Measurements from ENCODE around the gene PRAME.
"Not testable (repeated sequence)": the region's sequence is repeated elsewhere in the genome, so short reads cannot be mapped to it uniquely, and the experiment has no call there.

PRAME gene

DNA sequence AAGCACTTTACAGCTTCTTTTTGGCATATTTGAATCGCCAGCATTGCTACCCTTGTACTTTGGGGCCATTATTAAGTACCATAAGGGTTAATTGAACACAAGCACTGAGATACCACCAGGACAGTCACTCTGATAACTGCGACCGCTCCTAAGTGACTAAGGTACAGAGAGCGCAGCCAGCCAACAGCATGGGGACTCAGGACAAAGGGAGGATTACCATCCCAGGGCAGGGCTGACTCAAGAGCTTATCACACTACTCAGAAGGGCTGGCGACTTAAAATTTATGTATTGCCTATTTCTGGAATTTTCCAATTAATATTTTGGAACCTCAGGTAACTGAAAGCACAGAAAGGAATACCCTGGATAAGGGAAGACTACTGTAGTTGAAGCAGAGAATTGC is 39.5 kb downstream of the PRAME start:
- H3K4me3 ChIP-seq (replicated peaks; ENCODE audit: low read depth, low read length), result no peak overlapping the region
- no peak for DNase-seq (ENCODE audit: extremely low read depth, insufficient read length)

GRCh38 chr22:22516992-22517391 is 42.1 kb downstream of the PRAME start:
- no peak for DNase-seq (ENCODE audit: extremely low read depth, insufficient read length)
- no peak overlapping the region for H3K4me3 ChIP-seq (replicated peaks; ENCODE audit: low read depth, low read length)
- H3K36me3 ChIP-seq (ENCODE audit: control insufficient read depth, insufficient read depth, low read length), result no peaks in the 10 kb centered on the region
- H3K27me3 ChIP-seq (replicated peaks; ENCODE audit: control insufficient read depth, insufficient read depth, low read length), result no peaks in the 10 kb centered on the region
- TF ChIP-seq, protein P1, sequence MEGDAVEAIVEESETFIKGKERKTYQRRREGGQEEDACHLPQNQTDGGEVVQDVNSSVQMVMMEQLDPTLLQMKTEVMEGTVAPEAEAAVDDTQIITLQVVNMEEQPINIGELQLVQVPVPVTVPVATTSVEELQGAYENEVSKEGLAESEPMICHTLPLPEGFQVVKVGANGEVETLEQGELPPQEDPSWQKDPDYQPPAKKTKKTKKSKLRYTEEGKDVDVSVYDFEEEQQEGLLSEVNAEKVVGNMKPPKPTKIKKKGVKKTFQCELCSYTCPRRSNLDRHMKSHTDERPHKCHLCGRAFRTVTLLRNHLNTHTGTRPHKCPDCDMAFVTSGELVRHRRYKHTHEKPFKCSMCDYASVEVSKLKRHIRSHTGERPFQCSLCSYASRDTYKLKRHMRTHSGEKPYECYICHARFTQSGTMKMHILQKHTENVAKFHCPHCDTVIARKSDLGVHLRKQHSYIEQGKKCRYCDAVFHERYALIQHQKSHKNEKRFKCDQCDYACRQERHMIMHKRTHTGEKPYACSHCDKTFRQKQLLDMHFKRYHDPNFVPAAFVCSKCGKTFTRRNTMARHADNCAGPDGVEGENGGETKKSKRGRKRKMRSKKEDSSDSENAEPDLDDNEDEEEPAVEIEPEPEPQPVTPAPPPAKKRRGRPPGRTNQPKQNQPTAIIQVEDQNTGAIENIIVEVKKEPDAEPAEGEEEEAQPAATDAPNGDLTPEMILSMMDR (IDR thresholded peaks at IDR 0.05; ENCODE audit: insufficient read depth, low read length, poor library complexity, severe bottlenecking), result no peak

More for the DNA sequence above, 39.5 kb downstream of the PRAME start:
- no peaks in the 10 kb centered on the region for H3K27me3 ChIP-seq (replicated peaks; ENCODE audit: control insufficient read depth, insufficient read depth, low read length)
- no peaks in the 10 kb centered on the region for H3K36me3 ChIP-seq (ENCODE audit: control insufficient read depth, insufficient read depth, low read length)
- TF ChIP-seq, protein P1 (IDR thresholded peaks at IDR 0.05; ENCODE audit: insufficient read depth, low read length, poor library complexity, severe bottlenecking), result no peak

GRCh38 chr22:22515890-22516289 is 43.2 kb downstream of the PRAME start:
- no peaks in the 10 kb centered on the region for H3K36me3 ChIP-seq (ENCODE audit: control insufficient read depth, insufficient read depth, low read length)
- no peaks in the 10 kb centered on the region for H3K27me3 ChIP-seq (replicated peaks; ENCODE audit: control insufficient read depth, insufficient read depth, low read length)
- H3K4me3 ChIP-seq (replicated peaks; ENCODE audit: low read depth, low read length), result no peak overlapping the region
- DNase-seq (ENCODE audit: extremely low read depth, insufficient read length), result no peak
- TF ChIP-seq, protein P1 (IDR thresholded peaks at IDR 0.05; ENCODE audit: insufficient read depth, low read length, poor library complexity, severe bottlenecking), result no peak

GRCh38 chr22:22514431-22514830 is 44.6 kb downstream of the PRAME start:
- H3K27me3 ChIP-seq (replicated peaks; ENCODE audit: control insufficient read depth, insufficient read depth, low read length); DNase-seq (ENCODE audit: extremely low read depth, insufficient read length); H3K36me3 ChIP-seq (ENCODE audit: control insufficient read depth, insufficient read depth, low read length): not testable (repeated sequence)

DNA sequence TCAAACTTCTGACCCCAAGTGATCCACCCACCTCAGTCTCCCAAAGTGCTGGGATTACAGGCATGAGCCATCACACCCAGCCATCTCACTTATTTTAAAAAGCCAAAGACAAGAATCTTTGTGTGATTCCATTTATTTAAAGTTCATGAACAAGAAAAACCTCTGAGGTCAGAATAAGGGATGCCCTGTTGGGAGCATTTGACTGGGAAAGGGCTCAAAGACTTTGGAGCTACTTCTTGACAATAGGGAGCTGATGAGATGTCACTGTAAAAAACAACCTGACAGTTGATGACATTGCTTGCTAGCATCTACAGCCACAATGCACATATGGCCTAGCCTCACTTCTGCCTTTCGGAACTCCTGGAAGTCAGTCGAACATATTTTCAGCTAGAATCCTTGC is 45.4 kb downstream of the PRAME start:
- H3K36me3 ChIP-seq (ENCODE audit: control insufficient read depth, insufficient read depth, low read length), result no peaks in the 10 kb centered on the region
- DNase-seq (ENCODE audit: extremely low read depth, insufficient read length), result no peak
- H3K4me3 ChIP-seq (replicated peaks; ENCODE audit: low read depth, low read length), result no peak overlapping the region
- TF ChIP-seq, protein P1 (IDR thresholded peaks at IDR 0.05; ENCODE audit: insufficient read depth, low read length, poor library complexity, severe bottlenecking), result no peak
- H3K27me3 ChIP-seq (replicated peaks; ENCODE audit: control insufficient read depth, insufficient read depth, low read length), result no peaks in the 10 kb centered on the region

More at GRCh38 chr22:22514431-22514830, 44.6 kb downstream of the PRAME start:
- not testable (repeated sequence) for H3K4me3 ChIP-seq (replicated peaks; ENCODE audit: low read depth, low read length)

GRCh38 chr22:22512951-22513350 is 46.1 kb downstream of the PRAME start:
- H3K4me3 ChIP-seq (replicated peaks; ENCODE audit: low read depth, low read length), result no peak overlapping the region
- H3K27me3 ChIP-seq (replicated peaks; ENCODE audit: control insufficient read depth, insufficient read depth, low read length), result no peaks in the 10 kb centered on the region
- TF ChIP-seq, protein P1 (IDR thresholded peaks at IDR 0.05; ENCODE audit: insufficient read depth, low read length, poor library complexity, severe bottlenecking), result no peak
- no peaks in the 10 kb centered on the region for H3K36me3 ChIP-seq (ENCODE audit: control insufficient read depth, insufficient read depth, low read length)
- no peak for DNase-seq (ENCODE audit: extremely low read depth, insufficient read length)

- DNase-seq (ENCODE audit: extremely low read depth, insufficient read length); H3K36me3 ChIP-seq (ENCODE audit: control insufficient read depth, insufficient read depth, low read length); H3K27me3 ChIP-seq (replicated peaks; ENCODE audit: control insufficient read depth, insufficient read depth, low read length); H3K4me3 ChIP-seq (replicated peaks; ENCODE audit: low read depth, low read length): not testable (repeated sequence)
Measured at GRCh38 chr22:22510833-22511232, 48.2 kb downstream of the PRAME start.

DNA sequence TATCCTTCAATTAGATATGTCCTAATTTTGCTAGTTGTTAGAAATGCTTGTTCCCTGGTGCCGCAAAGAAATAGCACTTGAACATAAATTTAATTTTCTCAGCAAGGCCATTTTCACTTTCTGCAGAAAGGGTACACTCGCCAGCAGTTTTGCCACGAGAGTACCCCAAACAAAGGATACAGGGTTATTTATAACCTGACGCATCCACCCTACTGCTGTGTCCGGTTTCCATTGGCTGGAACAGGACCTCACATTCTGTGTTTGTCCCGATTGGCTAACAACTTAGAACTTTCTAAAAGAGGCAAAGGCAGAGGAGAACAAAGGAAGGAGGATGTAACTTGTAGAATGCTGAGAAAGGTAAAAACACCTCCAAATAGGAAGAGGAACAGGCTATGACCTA is 49.2 kb downstream of the PRAME start:
- not testable (repeated sequence) for H3K27me3 ChIP-seq (replicated peaks; ENCODE audit: control insufficient read depth, insufficient read depth, low read length); H3K36me3 ChIP-seq (ENCODE audit: control insufficient read depth, insufficient read depth, low read length); DNase-seq (ENCODE audit: extremely low read depth, insufficient read length); H3K4me3 ChIP-seq (replicated peaks; ENCODE audit: low read depth, low read length)
